Raji (cell line): Measurements from ENCODE around the gene PRDX5.

ENCODE experiments used
- POLR2A ChIP-seq: IDR thresholded peaks from 2 replicates; pipeline ENCODE4 v1.6.1; 2011; ENCODE audit warnings: low read depth, low read length, control low read depth; ENCODE audit not compliant: insufficient read depth

Gene PRDX5

GRCh38 chr11:64313491-64314145, 4.3 kb upstream of the PRDX5 start:
- TF ChIP-seq POLR2A, result no peak

- TF ChIP-seq POLR2A, result no peak
Measured at GRCh38 chr11:64314146-64314804, 3.6 kb upstream of the PRDX5 start.

GRCh38 chr11:64314805-64315561, 2.9 kb upstream of the PRDX5 start:
- TF ChIP-seq POLR2A, result 0 out of 2 replicates have a peak, but pooled peaks have one; percentile 11

GRCh38 chr11:64316672-64317324, 1.1 kb upstream of the PRDX5 start:
- TF ChIP-seq POLR2A, result no peak

- TF ChIP-seq POLR2A, result peak; percentile 90
Measured at GRCh38 chr11:64317325-64317960, 478 bp upstream of the PRDX5 start, which contains the start of gene TRMT112. Gene TRMT112 (minus strand): TSS chr11:64317559. CDS start chr11:64317526, 33 bp downstream.

GRCh38 chr11:64318766-64319761, 1.1 kb downstream of the PRDX5 start:
- no peak for TF ChIP-seq POLR2A

- TF ChIP-seq POLR2A, result no peak
Measured at GRCh38 chr11:64320556-64320955, 2.6 kb downstream of the PRDX5 start.

- no peak for TF ChIP-seq POLR2A
Measured at GRCh38 chr11:64321026-64321425, 3.1 kb downstream of the PRDX5 start.

- TF ChIP-seq POLR2A, result no peak
Measured at GRCh38 chr11:64321533-64321932, 3.6 kb downstream of the PRDX5 start.

- TF ChIP-seq POLR2A, result no peak
Measured at GRCh38 chr11:64322925-64323260, 5.0 kb downstream of the PRDX5 start.

GRCh38 chr11:64323373-64323772, 5.5 kb downstream of the PRDX5 start:
- no peak for TF ChIP-seq POLR2A

- no peak for TF ChIP-seq POLR2A
Measured at GRCh38 chr11:64324692-64325469, 7.0 kb downstream of the PRDX5 start.

- TF ChIP-seq POLR2A, result no peak
Measured at GRCh38 chr11:64327375-64327774, 9.5 kb downstream of the PRDX5 start.

- TF ChIP-seq POLR2A, result no peak
Measured at GRCh38 chr11:64327993-64328392, 10.1 kb downstream of the PRDX5 start.

GRCh38 chr11:64330888-64331287, 13.0 kb downstream of the PRDX5 start:
- no peak for TF ChIP-seq POLR2A
